Calu3 (cell line): ENCODE results near the gene PAX5. TPM values are rescaled to one million over a fixed set of nuclear protein-coding genes. Genes with fewer than 3 reads are reported as not detected.

Experiments
- BruUV-seq: library from RNA; stranded (reverse); fragments of 400-500 nt; replicated peaks from 2 replicates; lab custom pipeline; 2021; lab: Mats Ljungman, UMichigan
- CTCF ChIA-PET: fragments of 300-600 bp; sonication (Branson Sonifier 250); formaldehyde crosslinking; loops from one replicate; lab custom pipeline; 2022; ENCODE audit warnings: antibody characterized with exemption; lab: Charles Lee
- DNase-seq: peaks from one replicate; pipeline ENCODE4 v3.0.0; 2022
- H3K27ac Mint-ChIP-seq: one replicate; pipeline ENCODE4 v1.8.0; 2022; ENCODE audit warnings: mixed read lengths; ENCODE audit not compliant: unreplicated experiment
- H3K27me3 Mint-ChIP-seq: one replicate; pipeline ENCODE4 v1.8.0; 2022; ENCODE audit warnings: mixed read lengths; ENCODE audit not compliant: unreplicated experiment
- H3K36me3 Mint-ChIP-seq: one replicate; pipeline ENCODE4 v1.8.0; 2022; ENCODE audit warnings: mild to moderate bottlenecking, moderate library complexity, mixed read lengths; ENCODE audit not compliant: insufficient read depth, unreplicated experiment
- H3K4me1 Mint-ChIP-seq: one replicate; pipeline ENCODE4 v1.8.0; 2022; ENCODE audit warnings: mild to moderate bottlenecking, low read depth, mixed read lengths; ENCODE audit not compliant: unreplicated experiment
- H3K4me3 Mint-ChIP-seq: one replicate; pipeline ENCODE4 v1.8.0; 2022; ENCODE audit warnings: mild to moderate bottlenecking, low read depth, moderate library complexity, mixed read lengths; ENCODE audit not compliant: unreplicated experiment
- H3K9me3 Mint-ChIP-seq: one replicate; pipeline ENCODE4 v1.8.0; 2022; ENCODE audit warnings: low read depth, mixed read lengths; ENCODE audit not compliant: unreplicated experiment
- CTCF ChIP-seq: fragments of 200-600 bp; IDR thresholded peaks from one replicate; pipeline ENCODE4 v1.8.0; 2022; ENCODE audit warnings: antibody characterized with exemption; ENCODE audit not compliant: unreplicated experiment
- intact Hi-C: fragments of 100-400 bp; cut with micrococcal nuclease; formaldehyde crosslinking; loops from one replicate; pipeline ENCODE4 v1.10.0; 2022; ENCODE audit not compliant: unreplicated experiment
- total RNA-seq: library from RNA; stranded (reverse); gene quantifications from 2 replicates; pipeline ENCODE4 v1.2.3, GENCODE V29; 2022

Gene PAX5
- total RNA-seq, 1 experiment from 2014 or later: not detected

GRCh38 chr9:36950389-36950788, 83.7 kb downstream of the PAX5 start:
- intact Hi-C loops: no loop called here
- no peak for TF ChIP-seq CTCF
- Mint-ChIP-seq H3K4me1 (no peaks in the 10 kb centered on the region), H3K27me3 (peaks cover 43% of the 10 kb centered on the region), H3K36me3 (no peaks in the 10 kb centered on the region), H3K27ac (no peak overlapping the region), H3K4me3 (no peak overlapping the region), H3K9me3 (no peaks in the 10 kb centered on the region)
- no TSS peak for BruUV-seq
- CTCF ChIA-PET: interaction anchor here (0.7 kb wide), 1 partner anchor 1016 kb away, joined by 5 read pairs; no protein-coding TSS in a partner anchor
- DNase-seq: no peak

- DNase-seq: no peak
- H3K27me3 Mint-ChIP-seq: peaks cover 34% of the 10 kb centered on the region
- CTCF ChIA-PET: no interaction called here
- TF ChIP-seq CTCF: no peak
- no peaks in the 10 kb centered on the region for H3K9me3 Mint-ChIP-seq
- intact Hi-C loops: no loop called here
- H3K4me3 Mint-ChIP-seq: no peak overlapping the region
- no peak overlapping the region for H3K27ac Mint-ChIP-seq
- no peaks in the 10 kb centered on the region for H3K4me1 Mint-ChIP-seq
- no TSS peak for BruUV-seq
- no peaks in the 10 kb centered on the region for H3K36me3 Mint-ChIP-seq
Measured at GRCh38 chr9:36949466-36949865, 84.6 kb downstream of the PAX5 start.

- CTCF ChIA-PET: no interaction called here
- Mint-ChIP-seq H3K9me3 (no peaks in the 10 kb centered on the region), H3K27me3 (peaks cover 27% of the 10 kb centered on the region), H3K4me3 (no peak overlapping the region), H3K27ac (no peak overlapping the region), H3K36me3 (no peaks in the 10 kb centered on the region), H3K4me1 (no peaks in the 10 kb centered on the region)
- BruUV-seq: no TSS peak
- no peak for DNase-seq
- no peak for TF ChIP-seq CTCF
- intact Hi-C loops: no loop called here
Measured at GRCh38 chr9:36948051-36948450, 86.0 kb downstream of the PAX5 start.

- no peaks in the 10 kb centered on the region for H3K36me3 Mint-ChIP-seq
- intact Hi-C loops: no loop called here
- no peak overlapping the region for H3K27ac Mint-ChIP-seq
- DNase-seq: no peak
- H3K27me3 Mint-ChIP-seq: peaks cover 15% of the 10 kb centered on the region
- H3K9me3 Mint-ChIP-seq: no peaks in the 10 kb centered on the region
- no TSS peak for BruUV-seq
- TF ChIP-seq CTCF: no peak
- H3K4me3 Mint-ChIP-seq: no peak overlapping the region
- CTCF ChIA-PET: no interaction called here
- H3K4me1 Mint-ChIP-seq: no peaks in the 10 kb centered on the region
Measured at GRCh38 chr9:36946653-36947052, 87.4 kb downstream of the PAX5 start.
